CD8-positive, alpha-beta memory T cell (primary cell): ENCODE data around the gene CAPS. TPM values are rescaled to one million over a fixed set of nuclear protein-coding genes. Genes with fewer than 3 reads are reported as not detected.
"Not testable (repeated sequence)": the region's sequence is repeated elsewhere in the genome, so short reads cannot be mapped to it uniquely, and the experiment has no call there.

Experiments
- CTCF ChIA-PET: fragments of 350-600 bp; sonication (Branson Sonifier 250); formaldehyde crosslinking; loops from one replicate; lab custom pipeline; 2021; ENCODE audit warnings: antibody characterized with exemption; lab: Charles Lee
- POLR2A ChIA-PET: fragments of 350-600 bp; sonication (Branson Sonifier 250); formaldehyde crosslinking; loops from one replicate; lab custom pipeline; 2021; ENCODE audit warnings: antibody characterized with exemption; lab: Charles Lee
- DNase-seq, 5 donors: peaks; one replicate each; pipeline versions ENCODE4 v3.0.0 to v3.0.0-alpha.2; 2020 to 2022; ENCODE audit warnings: mixed read lengths in 1 of 5
- H3K27ac ChIP-seq: one replicate; pipeline ENCODE4 v1.7.0; 2013; ENCODE audit warnings: low read depth, mild to moderate bottlenecking, low read length, moderate library complexity
- H3K27me3 ChIP-seq: 2 replicates; pipeline ENCODE4 v1.7.0; 2013; ENCODE audit warnings: low read length, mild to moderate bottlenecking; ENCODE audit not compliant: insufficient read depth, poor library complexity, severe bottlenecking
- H3K36me3 ChIP-seq: 2 replicates; pipeline ENCODE4 v1.7.0; 2013; ENCODE audit warnings: mild to moderate bottlenecking, low read length, moderate library complexity; ENCODE audit not compliant: insufficient read depth
- H3K4me1 ChIP-seq: 2 replicates; pipeline ENCODE4 v1.7.0; 2013; ENCODE audit warnings: mild to moderate bottlenecking, low read length, moderate library complexity; ENCODE audit not compliant: insufficient read depth
- H3K4me3 ChIP-seq: 2 replicates; pipeline ENCODE4 v1.7.0; 2013; ENCODE audit warnings: mild to moderate bottlenecking, low read length
- H3K9me3 ChIP-seq: 2 replicates; pipeline ENCODE4 v1.7.0; 2013; ENCODE audit warnings: mild to moderate bottlenecking, low read length
- H3K27ac Mint-ChIP-seq, 8 donors: one replicate each; pipeline ENCODE4 v1.8.0; 2020 to 2021; ENCODE audit warnings: mixed read lengths in 8 of 8, mild to moderate bottlenecking in 6 of 8, inconsistent platforms in 3 of 8, moderate library complexity in 3 of 8
- H3K27me3 Mint-ChIP-seq, 2 donors: one replicate each; pipeline ENCODE4 v1.8.0; 2020 to 2021; ENCODE audit warnings: mixed read lengths in 2 of 2, mild to moderate bottlenecking in 1 of 2, moderate library complexity in 1 of 2
- H3K36me3 Mint-ChIP-seq, 3 donors: one replicate each; pipeline ENCODE4 v1.8.0; 2020 to 2021; ENCODE audit warnings: mixed read lengths in 3 of 3, inconsistent platforms in 1 of 3, mild to moderate bottlenecking in 1 of 3
- H3K4me1 Mint-ChIP-seq, 3 donors: one replicate each; pipeline ENCODE4 v1.8.0; 2020 to 2021; ENCODE audit warnings: mixed read lengths in 3 of 3, inconsistent platforms in 1 of 3, mild to moderate bottlenecking in 1 of 3
- H3K4me3 Mint-ChIP-seq, 7 donors: one replicate each; pipeline ENCODE4 v1.8.0; 2020 to 2021; ENCODE audit warnings: mixed read lengths in 7 of 7, mild to moderate bottlenecking in 6 of 7, moderate library complexity in 4 of 7, inconsistent platforms in 2 of 7
- H3K9me3 Mint-ChIP-seq, 5 donors: one replicate each; pipeline ENCODE4 v1.8.0; 2020 to 2022; ENCODE audit warnings: mixed read lengths in 5 of 5, mild to moderate bottlenecking in 3 of 5, moderate library complexity in 2 of 5, inconsistent platforms in 1 of 5
- polyA plus RNA-seq: library from polyadenylated mRNA; unstranded; fragments of 300-500 nt; fragmentation: Illumina TruSeq; gene quantifications from one replicate; pipeline ENCODE4 v1.2.3, GENCODE V29; 2021
- total RNA-seq, 2 experiments: library from RNA; stranded (reverse); gene quantifications; one replicate each; pipeline ENCODE4 v1.2.3, GENCODE V29; 2021

Gene CAPS
- total and polyA plus RNA-seq, 3 experiments from 2014 or later: 2.7 to 7.3 (median 5.3) TPM

GRCh38 chr19:5957170-5957569 lies 43.1 kb downstream of the CAPS start:
- DNase-seq: no peak
- ChIA-PET POLR2A (no interaction called here), CTCF (interaction anchor here (1.4 to 1.5 kb wide), 2 partner anchors 11 to 153 kb away, joined by 3 to 8 read pairs; no protein-coding TSS in a partner anchor)
- Mint-ChIP-seq H3K27me3 (no peaks in the 10 kb centered on the region), H3K4me1 (peaks cover 78 to 95% (median 88%) of the 10 kb centered on the region in 3 donors), H3K9me3 (no peaks in the 10 kb centered on the region), H3K4me3 (peak overlapping the region in 1 of 7 donors; percentile 15), H3K27ac (peak overlapping the region in 3 of 8 donors; percentile 60 to 70 (median 61)), H3K36me3 (peaks cover 0 to 25% (median 4%) of the 10 kb centered on the region in 3 donors)
- H3K27me3 ChIP-seq: no peaks in the 10 kb centered on the region
- H3K4me1 ChIP-seq: peaks cover 78% of the 10 kb centered on the region
- H3K36me3 ChIP-seq: no peaks in the 10 kb centered on the region
- H3K9me3 ChIP-seq: no peaks in the 10 kb centered on the region
- no peak overlapping the region for H3K4me3 ChIP-seq
- no peak overlapping the region for H3K27ac ChIP-seq

- no peak overlapping the region for H3K4me3 ChIP-seq
- Mint-ChIP-seq H3K4me3 (peak overlapping the region in 3 of 7 donors; percentile 18 to 66 (median 47)), H3K9me3 (no peaks in the 10 kb centered on the region), H3K27ac (peak overlapping the region; percentile 51 to 95 (median 86)), H3K36me3 (peaks cover 0 to 25% (median 4%) of the 10 kb centered on the region in 3 donors), H3K4me1 (peaks cover 79 to 95% (median 88%) of the 10 kb centered on the region in 3 donors), H3K27me3 (no peaks in the 10 kb centered on the region)
- no peaks in the 10 kb centered on the region for H3K27me3 ChIP-seq
- H3K27ac ChIP-seq: no peak overlapping the region
- ChIA-PET CTCF (no interaction called here), POLR2A (no interaction called here)
- no peaks in the 10 kb centered on the region for H3K36me3 ChIP-seq
- no peak for DNase-seq
- H3K9me3 ChIP-seq: no peaks in the 10 kb centered on the region
- H3K4me1 ChIP-seq: peaks cover 78% of the 10 kb centered on the region
Measured at GRCh38 chr19:5958074-5958850, 44.2 kb downstream of the CAPS start.

GRCh38 chr19:5958851-5959122 lies 44.7 kb downstream of the CAPS start:
- Histone ChIP-seq H3K27me3 (no peaks in the 10 kb centered on the region), H3K9me3 (no peaks in the 10 kb centered on the region), H3K4me1 (peaks cover 78% of the 10 kb centered on the region), H3K27ac (no peak overlapping the region), H3K36me3 (no peaks in the 10 kb centered on the region), H3K4me3 (no peak overlapping the region)
- Mint-ChIP-seq H3K4me1 (peaks cover 78 to 95% (median 87%) of the 10 kb centered on the region in 3 donors), H3K4me3 (no peak overlapping the region), H3K27ac (peak overlapping the region; percentile 60 to 99 (median 91)), H3K9me3 (no peaks in the 10 kb centered on the region), H3K36me3 (peaks cover 0 to 25% (median 4%) of the 10 kb centered on the region in 3 donors), H3K27me3 (no peaks in the 10 kb centered on the region)
- DNase-seq: no peak
- ChIA-PET CTCF (no interaction called here), POLR2A (no interaction called here)

- H3K4me3 ChIP-seq: no peak overlapping the region
- POLR2A ChIA-PET: no interaction called here
- H3K27me3 ChIP-seq: no peaks in the 10 kb centered on the region
- DNase-seq: no peak
- no peaks in the 10 kb centered on the region for H3K36me3 ChIP-seq
- H3K27me3 Mint-ChIP-seq: no peaks in the 10 kb centered on the region
- H3K9me3 Mint-ChIP-seq: no peaks in the 10 kb centered on the region
- H3K4me1 Mint-ChIP-seq: peaks cover 76 to 95% (median 86%) of the 10 kb centered on the region in 3 donors
- peak overlapping the region in 2 of 7 donors; percentile 6 to 48 for H3K4me3 Mint-ChIP-seq
- CTCF ChIA-PET: interaction anchor here (0.6 to 1.2 kb wide), 3 partner anchors 9 to 166 kb away, joined by 3 to 6 read pairs (median 4); no protein-coding TSS in a partner anchor
- peaks cover 0 to 26% (median 4%) of the 10 kb centered on the region in 3 donors for H3K36me3 Mint-ChIP-seq
- H3K9me3 ChIP-seq: no peaks in the 10 kb centered on the region
- no peak overlapping the region for H3K27ac ChIP-seq
- H3K4me1 ChIP-seq: peaks cover 78% of the 10 kb centered on the region
- H3K27ac Mint-ChIP-seq: peak overlapping the region; percentile 15 to 99 (median 98)
Measured at GRCh38 chr19:5959260-5960004, 45.4 kb downstream of the CAPS start.

GRCh38 chr19:5960005-5961001 lies 46.2 kb downstream of the CAPS start:
- Mint-ChIP-seq H3K36me3 (peaks cover 0 to 31% (median 4%) of the 10 kb centered on the region in 3 donors), H3K4me1 (peaks cover 77 to 95% (median 90%) of the 10 kb centered on the region in 3 donors), H3K27me3 (no peaks in the 10 kb centered on the region), H3K27ac (peak overlapping the region; percentile 90 to 99 (median 98)), H3K9me3 (no peaks in the 10 kb centered on the region), H3K4me3 (peak overlapping the region in 5 of 7 donors; percentile 59 to 89 (median 82))
- CTCF ChIA-PET: interaction anchor here (0.6 to 1.5 kb wide), 4 partner anchors 8 to 165 kb away, joined by 3 to 6 read pairs (median 4); no protein-coding TSS in a partner anchor
- Histone ChIP-seq H3K36me3 (no peaks in the 10 kb centered on the region), H3K4me3 (no peak overlapping the region), H3K9me3 (no peaks in the 10 kb centered on the region), H3K27ac (peak overlapping the region; percentile 14), H3K27me3 (no peaks in the 10 kb centered on the region), H3K4me1 (peaks cover 81% of the 10 kb centered on the region)
- no peak for DNase-seq
- POLR2A ChIA-PET: interaction anchor here (1.2 kb wide), 1 partner anchor 56 kb away, joined by 3 read pairs; the partner anchor contains the start of gene VMAC

- peaks cover 88% of the 10 kb centered on the region for H3K4me1 ChIP-seq
- Mint-ChIP-seq H3K4me3 (peak overlapping the region; percentile 17 to 90 (median 82)), H3K4me1 (peaks cover 79 to 97% (median 90%) of the 10 kb centered on the region in 3 donors), H3K36me3 (peaks cover 0 to 36% (median 4%) of the 10 kb centered on the region in 3 donors), H3K27ac (peak overlapping the region; percentile 90 to 99 (median 98))
- POLR2A ChIA-PET: interaction anchor here (1.0 to 1.6 kb wide), 3 partner anchors 12 to 57 kb away, joined by 5 to 21 read pairs (median 9); partner anchors contain the start of genes NDUFA11, RANBP3 and VMAC
- H3K27ac ChIP-seq: peak overlapping the region; percentile 64
- H3K27me3 ChIP-seq, H3K36me3 ChIP-seq, H3K27me3 Mint-ChIP-seq, H3K9me3 ChIP-seq, H3K9me3 Mint-ChIP-seq, DNase-seq: not testable (repeated sequence)
- CTCF ChIA-PET: interaction anchor here (0.6 to 1.6 kb wide), 8 partner anchors 10 to 157 kb away, joined by 3 to 5 read pairs (median 4); partner anchors contain the start of gene VMAC
- peak overlapping the region; percentile 39 for H3K4me3 ChIP-seq
Measured at GRCh38 chr19:5961641-5961968, 47.6 kb downstream of the CAPS start.
